Measurements from ENCODE around the gene PCNX2. TPM values are rescaled to one million over a fixed set of nuclear protein-coding genes. Genes with fewer than 3 reads are reported as not detected.

The PCNX2 gene, protein sequence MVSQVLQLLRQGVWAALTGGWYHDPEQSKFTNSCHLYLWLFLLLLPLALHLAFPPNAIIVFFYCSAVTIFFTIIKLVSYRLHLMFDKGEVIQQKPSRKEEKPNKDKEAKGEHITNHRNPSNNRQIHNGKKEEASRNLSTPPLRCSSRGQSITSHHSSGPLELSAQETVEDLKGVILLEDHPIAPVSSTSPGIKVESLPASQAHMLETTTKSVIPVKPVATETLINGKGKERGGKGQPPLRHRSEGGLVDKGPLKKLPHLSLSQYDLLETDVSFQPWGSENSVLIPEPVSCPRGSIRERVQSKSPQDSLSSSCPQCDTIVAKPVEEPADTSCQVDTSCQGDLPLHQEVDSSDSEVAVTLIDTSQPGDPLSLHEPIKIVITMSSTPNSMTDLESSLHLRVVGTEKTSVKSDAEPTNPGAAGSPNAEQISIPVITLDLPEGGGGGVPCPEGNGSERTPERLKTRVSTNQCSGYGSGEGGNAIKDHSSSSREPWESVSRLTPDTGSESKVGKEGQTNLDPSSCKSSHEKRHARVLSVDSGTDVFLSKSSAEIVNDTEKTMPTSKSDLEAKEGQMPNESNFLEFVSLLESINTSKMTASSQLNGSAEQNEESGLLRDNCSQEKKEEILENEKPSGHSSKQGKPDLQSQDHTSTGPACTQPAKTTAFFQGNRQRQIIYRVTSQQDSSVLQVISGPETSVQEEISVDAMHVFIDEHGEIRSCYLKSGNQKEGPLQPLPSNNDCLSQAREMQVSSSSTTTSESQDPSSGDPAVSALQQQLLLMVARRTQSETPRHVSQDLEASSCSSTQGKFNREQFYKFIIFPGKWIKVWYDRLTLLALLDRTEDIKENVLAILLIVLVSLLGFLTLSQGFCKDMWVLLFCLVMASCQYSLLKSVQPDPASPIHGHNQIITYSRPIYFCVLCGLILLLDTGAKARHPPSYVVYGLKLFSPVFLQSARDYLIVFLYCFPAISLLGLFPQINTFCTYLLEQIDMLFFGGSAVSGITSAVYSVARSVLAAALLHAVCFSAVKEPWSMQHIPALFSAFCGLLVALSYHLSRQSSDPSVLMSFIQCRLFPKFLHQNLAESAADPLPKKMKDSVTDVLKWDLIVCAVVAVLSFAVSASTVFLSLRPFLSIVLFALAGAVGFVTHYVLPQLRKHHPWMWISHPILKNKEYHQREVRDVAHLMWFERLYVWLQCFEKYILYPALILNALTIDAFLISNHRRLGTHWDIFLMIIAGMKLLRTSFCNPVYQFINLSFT (N-terminal part only)
- total RNA-seq (2014; rRNA removed; shearing (Covaris generic)) = 23.9 and 26.6 TPM in 2 replicates

DNA sequence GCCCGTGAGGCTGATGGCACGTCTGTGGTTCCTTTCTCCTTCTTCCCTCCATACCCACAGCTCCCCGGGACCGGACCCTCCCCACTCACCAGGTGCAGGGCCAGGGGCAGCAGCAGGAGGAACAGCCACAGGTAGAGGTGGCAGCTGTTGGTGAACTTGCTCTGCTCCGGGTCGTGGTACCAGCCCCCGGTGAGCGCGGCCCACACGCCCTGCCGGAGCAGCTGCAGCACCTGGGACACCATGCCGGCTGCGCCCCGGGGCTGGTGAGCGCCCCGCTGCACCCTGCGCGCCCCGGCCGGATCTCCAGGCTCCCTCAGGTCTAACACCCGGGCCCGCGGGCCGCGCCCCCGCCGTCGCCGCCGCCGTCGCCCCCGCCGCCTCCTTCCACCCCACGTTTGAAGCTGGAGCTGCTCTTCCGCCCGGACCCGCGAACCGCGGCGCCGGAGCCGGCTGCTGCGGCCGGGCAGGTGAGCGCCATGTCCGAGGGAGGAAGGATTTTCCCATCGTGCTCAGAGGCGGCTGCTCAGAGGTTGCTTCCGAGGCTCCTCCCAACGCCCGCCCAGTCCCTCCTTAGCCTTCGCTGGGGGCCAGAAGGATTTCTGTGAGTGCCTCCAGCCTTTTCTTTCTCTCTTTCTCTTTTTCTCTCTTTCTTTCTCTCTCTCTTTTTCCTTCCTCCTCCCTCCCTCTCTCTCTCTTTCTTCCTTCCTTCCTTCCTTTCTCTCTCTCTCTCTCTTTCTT, at the start of gene PCNX2:
Gene PCNX2, minus strand, starts transcription at position 489 of the 738 bp plus-strand sequence. Its CDS starts 247 bp downstream, at position 242.

DNA sequence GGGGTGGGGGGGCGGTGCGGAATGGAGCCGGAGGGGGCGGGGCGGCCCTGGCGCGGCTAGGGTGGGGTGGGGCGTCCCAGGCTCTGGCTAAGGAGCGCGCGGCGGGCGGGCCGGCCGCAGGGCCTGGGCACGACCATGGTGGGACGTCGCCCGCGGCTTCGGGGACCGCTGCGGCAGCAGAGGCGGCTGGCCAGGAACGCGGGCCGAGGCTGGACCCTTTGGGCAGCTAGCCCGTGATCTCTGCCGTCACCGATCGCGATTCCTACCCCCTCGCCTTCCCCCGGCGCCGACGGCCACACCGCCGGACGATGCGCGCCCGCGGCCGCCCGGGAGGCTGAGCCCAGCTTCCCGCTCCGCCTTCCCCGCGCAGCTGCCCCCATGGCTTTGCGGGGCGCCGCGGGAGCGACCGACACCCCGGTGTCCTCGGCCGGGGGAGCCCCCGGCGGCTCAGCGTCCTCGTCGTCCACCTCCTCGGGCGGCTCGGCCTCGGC, 32.2 kb upstream of the PCNX2 start, which contains the start of gene MAP3K21:
Gene MAP3K21, plus strand, starts transcription at position 74 of the 491 bp plus-strand sequence. Its CDS starts 305 bp downstream, at position 379.

DNA sequence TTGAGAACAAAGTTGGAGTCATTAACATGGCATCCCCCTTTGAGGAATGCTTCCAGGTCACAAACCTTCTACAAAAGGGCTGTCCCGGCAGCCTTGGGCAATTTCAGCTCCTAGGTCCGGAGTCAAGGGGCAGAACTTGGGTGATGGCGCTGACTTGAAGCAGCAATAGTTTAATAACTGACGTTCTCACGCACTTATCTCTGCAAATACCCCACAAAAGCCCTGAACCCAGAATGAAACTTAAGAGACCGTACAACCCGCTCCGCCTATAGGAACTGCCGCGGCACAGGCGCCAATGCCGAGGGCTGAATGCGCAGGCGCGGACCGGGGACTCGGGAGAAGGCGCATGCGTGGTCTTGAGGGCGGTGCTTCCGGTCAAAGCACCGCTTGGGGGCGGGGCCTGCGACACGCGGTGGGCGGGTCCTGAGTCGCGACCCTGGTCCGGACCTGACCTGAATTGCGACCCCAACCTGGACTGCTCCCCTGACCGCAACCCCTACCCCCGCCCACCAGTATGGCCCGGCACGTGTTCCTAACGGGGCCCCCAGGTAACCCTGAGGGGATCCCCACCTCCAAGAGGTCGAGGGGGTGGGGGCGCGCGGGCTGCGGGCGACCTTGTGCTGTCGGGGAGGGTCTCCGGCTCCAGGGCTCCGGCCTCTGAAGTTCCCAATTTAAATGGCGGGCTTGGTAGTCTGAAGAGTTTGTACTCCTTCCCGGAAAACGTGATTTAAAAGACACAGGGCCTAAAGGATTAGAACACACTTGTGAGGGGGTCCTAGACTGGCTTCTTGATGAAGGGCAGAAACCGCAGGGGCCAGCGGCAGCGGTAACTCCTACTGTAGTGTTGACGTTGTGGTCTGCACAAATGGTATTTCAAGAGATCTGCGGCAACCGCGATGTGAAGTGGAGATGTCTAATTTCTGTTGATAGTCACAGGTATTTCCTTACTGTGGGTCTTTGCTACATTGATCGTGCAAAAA, 345.0 kb downstream of the PCNX2 start, which contains the start of gene NTPCR:
Gene NTPCR, plus strand, starts transcription at position 415 of the 980 bp plus-strand sequence. Its CDS starts 100 bp downstream, at position 515.

Other genes with a start within 250 kb of the PCNX2 start
- gene MAP3K21, start 32.0 kb upstream of the PCNX2 start, total RNA-seq (2014; rRNA removed; shearing (Covaris generic)) = 7.9 and 8.6 TPM in 2 replicates

All from A375 (cell line).